Stimulated activated naive CD4-positive, alpha-beta T cell (primary cell): ENCODE data around the gene PKP4.
A peak's percentile ranks its signal among the peaks of the same experiment; 100 is the strongest.
"Not testable (repeated sequence)": the region's sequence is repeated elsewhere in the genome, so short reads cannot be mapped to it uniquely, and the experiment has no call there.

Experiments
- DNase-seq, 6 experiments: peaks; one replicate each; lab custom pipeline; 2025; lab: John Stamatoyannopoulos, UW

PKP4 gene

DNA sequence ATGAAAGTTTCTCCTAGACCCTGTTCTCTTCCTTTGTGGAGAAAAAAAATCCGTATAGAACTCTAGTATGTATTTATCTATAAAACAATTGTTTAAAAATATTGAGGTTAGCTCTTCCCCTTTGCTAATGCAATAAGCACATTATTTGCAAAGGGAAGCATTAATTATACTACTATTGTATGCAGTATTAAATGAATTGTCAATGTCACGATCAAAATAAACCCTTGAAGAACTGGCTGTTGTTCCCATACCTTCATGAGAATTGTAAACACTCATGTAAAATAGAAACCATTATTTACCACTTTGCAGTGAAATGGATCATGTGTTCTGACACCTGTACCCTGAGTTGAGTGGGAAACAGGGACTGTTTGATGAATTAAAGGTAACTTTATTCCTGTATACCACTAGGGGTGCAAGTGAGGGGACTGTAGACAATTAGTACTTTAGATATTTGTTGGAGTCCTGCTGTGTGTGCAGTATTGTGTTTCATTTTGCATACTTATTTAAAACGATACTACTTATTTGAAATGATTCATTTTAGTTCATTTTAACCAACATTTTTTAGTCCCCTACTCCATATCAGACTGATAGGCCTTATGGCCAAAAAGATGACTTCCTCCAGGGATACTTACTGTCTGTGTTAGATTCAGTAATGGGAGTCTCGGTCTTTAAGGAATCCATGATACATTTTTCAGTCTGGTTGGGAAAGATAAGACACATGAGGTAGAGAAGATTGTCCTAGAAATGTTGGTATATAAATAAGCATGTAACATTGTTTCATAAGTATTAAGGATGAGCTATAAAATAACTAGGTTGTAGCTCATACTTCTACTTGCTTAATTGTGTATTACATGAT lies 7.9 kb downstream of the PKP4 start:
- DNase-seq = peak in 2 of 6 experiments; percentile 6 to 16

DNA sequence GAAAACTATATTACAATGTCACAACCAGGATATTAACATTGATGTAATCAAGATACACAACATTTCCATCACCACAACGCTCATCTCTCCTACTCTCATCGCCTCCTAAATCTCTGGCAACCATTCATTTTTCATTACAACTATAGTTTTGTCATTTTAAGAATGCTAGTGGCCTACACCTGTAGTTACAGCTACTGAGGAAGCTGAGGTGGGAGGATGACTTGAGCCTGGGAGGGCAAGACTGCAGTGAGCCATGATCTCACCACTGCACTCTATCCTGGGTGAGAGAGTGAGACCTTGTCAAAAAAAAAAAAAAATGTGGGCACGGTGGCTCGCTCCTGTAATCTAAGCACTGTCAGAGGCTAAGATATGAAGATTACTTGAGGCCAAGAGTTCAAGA lies 10.5 kb downstream of the PKP4 start:
- DNase-seq = no peak

GRCh38 chr2:158472829-158473228 lies 16.1 kb downstream of the PKP4 start:
- DNase-seq = not testable (repeated sequence)

DNA sequence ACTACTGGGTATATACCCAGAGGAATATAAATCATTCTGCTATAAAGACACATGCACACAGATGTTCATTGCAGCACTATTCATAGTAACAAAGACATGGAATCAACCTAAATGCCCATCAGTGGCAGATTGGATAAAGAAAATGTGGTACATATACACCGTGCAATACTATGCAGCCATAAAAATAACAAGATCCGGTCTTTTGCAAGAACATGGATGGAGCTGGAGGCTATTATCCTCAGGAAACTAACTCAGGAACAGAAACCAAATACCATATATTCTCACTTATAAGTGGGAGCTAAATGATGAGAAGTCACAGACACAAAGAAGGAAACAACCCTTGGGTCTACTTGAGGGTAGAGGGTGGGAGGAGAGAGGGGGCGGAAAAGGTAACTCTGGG lies 16.5 kb downstream of the PKP4 start:
- not testable (repeated sequence) for DNase-seq

- DNase-seq = no peak
Observed at GRCh38 chr2:158473719-158474392, 17.1 kb downstream of the PKP4 start.

GRCh38 chr2:158474526-158475011 lies 17.8 kb downstream of the PKP4 start:
- not testable (repeated sequence) for DNase-seq

DNA sequence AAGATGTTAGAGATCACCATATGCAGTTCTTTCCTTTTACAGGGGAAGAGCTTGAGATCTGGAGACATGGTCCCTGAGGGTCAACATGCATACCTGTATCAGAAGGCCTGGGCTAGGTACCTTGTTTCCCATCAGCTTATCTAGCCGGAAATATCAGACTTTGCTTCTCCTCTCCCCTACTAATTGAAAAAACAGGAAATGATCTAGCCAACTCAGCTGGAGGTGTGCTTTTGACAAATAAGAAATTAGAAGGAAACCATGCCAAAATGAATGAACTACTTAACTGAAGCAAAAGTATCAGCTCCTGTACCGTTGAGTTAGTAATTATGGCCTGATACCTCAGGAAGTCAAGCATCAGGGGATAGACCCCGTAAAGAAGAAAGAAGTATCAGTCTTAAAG lies 20.4 kb downstream of the PKP4 start:
- DNase-seq = peak in 3 of 6 experiments; percentile 5 to 39 (median 10)

DNA sequence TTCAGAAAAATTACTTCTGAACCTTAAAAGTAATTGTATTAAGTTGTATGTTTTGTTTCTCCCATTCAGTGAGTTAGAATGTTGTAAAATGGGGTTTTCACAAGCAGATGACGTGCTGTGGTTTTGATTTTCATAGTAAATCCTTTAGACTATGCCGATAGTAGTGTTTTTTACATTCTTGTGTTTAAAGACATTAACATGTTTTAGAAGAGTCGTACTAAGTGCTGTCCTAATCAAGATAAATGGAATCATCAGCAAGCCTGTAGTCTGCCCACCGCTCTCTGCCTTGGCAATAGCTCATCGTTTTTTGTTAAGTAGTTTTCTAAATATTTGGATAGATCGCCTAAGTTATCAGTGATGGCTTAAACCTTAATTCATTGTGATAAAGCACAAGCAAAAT lies 21.5 kb downstream of the PKP4 start:
- no peak for DNase-seq

DNA sequence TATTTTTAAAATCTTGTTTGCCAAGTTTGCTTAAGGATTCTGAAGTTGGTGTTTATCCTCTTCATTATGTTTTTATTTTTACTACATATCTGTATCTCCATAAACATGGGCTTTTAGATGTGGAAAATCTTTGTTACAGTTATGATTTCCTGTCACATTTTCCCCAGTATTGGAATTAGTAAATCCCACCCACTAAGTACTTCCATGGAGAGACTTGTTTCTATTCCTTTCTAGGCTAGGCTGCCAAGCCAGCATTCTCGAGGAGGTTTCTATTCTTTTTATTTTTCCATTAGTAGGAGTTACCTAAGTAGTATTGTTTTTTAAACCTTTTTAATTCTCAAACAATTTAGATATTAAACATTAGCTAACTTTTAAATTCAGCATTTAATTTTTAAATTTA lies 22.1 kb downstream of the PKP4 start:
- no peak for DNase-seq

DNA sequence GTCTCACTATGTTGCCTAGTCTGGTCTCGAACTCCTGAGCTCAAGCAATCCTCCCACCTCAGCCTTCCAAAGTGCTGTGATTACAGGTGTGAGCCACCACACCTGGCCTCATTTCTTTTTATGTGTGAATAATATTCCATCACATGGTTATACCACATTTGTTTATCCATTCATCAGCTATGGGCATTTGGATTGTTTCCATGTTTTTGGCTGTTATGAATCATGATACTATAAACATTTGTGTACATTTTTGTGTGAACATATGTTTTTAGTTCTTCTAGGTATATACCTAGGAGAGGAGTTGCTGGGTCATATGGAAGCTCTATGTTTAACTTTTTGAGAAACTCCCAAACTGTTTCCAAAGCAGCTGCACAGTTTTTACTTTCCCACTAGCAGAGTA lies 24.4 kb downstream of the PKP4 start:
- no peak for DNase-seq

DNA sequence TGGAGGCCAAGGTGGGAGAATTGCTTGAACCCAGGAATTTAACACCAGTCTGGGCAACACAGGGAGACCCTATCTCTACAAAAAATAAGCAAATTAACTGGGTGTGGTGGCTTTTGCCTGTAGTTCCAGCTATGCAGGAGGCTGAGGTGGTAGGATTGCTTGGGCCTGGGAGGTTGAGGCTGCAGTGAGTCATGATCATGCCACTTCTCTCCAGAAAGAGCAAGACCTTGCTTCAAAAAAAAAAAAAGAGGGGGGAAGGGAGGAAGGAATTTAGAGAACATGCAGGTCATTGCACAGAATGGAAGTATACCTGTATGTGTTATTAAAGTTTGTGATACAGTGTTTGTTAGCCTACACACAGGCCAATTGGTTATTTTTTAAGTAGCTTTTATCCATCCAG lies 25.8 kb downstream of the PKP4 start:
- no peak for DNase-seq

DNA sequence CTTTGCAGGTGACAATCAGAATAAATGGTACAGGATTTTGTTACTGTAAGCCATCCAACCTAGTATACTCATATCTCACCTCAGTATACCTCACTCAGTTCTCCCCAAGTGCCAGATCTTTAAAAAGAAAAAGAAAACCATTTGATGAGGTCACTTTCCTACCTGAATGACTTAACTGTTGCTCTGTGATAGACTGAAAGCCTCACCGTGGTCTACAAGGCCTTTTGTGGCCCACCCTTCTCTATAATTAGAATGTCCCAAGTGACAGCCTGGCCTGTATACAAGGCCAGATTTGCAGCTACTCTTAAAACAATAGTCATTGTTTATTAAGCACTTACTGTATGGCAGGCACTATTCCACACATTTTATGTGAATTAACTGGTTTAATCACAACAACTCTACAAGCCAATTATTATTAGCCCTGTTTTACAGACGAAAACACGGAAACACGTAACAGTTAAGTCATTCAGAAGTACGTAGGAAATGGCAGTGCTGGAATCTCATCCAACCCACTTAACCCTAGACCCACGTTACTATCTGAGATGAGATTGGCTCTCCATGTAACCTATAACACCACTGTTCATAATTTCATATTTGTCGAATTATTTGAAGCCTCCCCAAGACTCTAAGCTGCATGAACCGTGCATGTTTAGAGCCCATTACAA lies 28.3 kb downstream of the PKP4 start:
- DNase-seq = no peak

GRCh38 chr2:158486150-158486969 lies 29.6 kb downstream of the PKP4 start:
- no peak for DNase-seq

- no peak for DNase-seq
Observed at GRCh38 chr2:158486970-158487325, 30.2 kb downstream of the PKP4 start.

DNA sequence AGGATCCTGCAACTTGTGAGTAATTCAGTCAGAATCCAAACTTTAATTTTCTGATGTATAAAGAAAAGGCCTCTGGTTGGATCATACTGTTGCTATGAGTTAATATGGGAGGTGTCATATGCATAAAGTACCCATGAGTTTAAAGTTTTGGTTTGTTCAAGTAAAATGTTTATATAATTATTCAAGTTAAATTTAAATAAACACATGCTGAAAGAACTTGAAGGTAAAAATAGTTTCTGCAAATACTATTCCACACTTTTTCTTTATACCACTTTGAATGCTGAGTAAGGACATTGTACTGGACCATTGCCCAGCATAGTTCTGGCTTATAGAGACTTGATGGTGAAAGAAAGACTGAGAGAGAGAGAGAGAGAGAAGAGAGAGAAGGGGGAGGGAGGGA lies 30.7 kb downstream of the PKP4 start:
- no peak for DNase-seq

DNA sequence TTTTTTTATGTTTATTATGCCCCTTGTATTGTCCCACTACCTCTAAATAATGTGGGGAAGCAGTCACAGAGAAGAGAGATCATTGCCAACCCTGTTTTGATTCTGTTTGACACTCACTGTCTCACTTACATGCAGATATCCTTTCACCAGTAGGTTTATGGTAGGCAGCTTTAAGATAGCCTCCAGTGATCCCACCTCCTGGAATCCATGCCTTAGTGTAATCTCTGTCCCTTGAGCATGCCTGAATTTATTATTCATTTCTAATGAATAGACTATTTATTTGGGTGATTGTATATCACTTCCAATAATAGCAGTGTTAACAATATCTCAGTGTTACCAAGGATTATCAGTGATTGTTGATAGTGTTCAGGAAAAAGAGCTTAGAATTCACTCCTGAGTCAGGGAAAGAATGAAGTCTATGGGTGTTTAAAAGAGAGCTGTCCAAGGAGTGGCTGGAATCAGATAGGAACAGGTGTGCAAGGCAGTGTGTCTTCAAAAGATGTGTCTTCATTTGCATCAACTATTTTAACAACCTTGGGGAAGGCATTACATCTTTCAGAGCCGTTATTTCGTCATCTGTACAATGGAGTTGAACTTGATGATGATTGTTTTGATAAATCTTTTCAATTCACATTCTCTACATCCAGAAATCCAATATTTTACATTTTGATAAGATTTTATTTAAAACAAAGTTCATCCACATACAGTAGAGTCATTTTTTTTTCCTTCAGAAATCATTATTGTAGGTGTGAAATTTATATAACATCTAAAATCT lies 31.9 kb downstream of the PKP4 start:
- DNase-seq = no peak

- no peak for DNase-seq
Observed at GRCh38 chr2:158489366-158490112, 32.8 kb downstream of the PKP4 start.

DNA sequence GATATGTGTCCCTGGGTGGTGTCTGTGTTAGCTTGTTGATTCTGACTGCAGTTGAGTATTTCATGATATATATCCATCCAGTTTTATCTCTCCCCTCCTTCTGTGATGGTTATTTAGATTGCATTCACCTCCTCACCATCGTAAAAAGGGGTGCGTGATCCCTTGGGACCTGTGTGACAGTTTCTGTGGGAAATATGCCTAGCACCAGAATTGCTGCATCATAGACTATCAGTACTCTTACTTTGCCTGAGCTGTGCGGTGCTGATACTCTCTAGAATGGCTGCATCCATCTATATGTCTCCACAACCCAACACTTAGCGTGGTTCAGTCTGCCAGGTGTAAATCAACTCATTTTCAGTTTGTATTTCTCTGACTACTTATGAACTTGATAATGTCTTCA lies 34.3 kb downstream of the PKP4 start:
- DNase-seq = no peak

DNA sequence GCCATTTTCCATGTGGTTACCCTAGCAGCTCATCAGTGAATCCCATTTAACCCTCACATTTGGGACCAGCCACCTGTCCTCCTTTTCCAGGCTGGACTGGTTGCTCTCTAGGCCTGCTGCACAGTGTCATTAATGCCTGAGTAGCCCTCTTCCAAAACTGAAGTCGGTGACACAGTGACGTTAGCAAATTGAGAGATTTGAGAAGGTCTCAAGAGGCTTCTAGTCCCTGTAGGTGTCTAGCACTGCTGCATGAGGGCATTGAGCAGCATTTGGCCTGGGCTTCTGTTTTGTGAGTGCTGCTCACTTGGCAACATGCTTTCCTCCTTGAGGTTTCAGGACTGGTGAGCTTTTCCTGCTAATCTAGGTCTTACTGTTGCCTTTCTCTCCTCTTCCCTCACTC lies 36.7 kb downstream of the PKP4 start:
- DNase-seq = no peak

DNA sequence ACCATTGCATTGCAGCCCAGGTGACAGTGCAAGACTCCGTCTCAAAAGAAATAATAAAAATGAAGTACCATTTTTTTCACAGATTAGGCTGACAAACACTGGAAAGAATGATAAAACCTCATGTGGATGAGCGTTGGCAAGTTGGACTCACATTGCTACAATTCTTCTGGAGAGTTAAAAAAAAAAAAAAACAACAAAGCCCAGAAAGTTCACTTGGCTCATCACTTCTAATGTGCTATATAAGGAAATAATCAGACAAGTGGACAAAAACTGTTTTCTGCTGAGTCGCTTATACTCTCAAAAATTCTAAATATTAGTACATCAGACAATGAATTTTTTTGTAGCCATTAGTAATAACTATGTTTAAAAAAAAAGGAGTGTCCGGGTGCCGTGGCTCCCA lies 38.4 kb downstream of the PKP4 start:
- DNase-seq = no peak
